ENCODE measurements around the gene FCGR1A.
"Not testable (repeated sequence)": the region's sequence is repeated elsewhere in the genome, so short reads cannot be mapped to it uniquely, and the experiment has no call there.

- TF ChIP-seq E2F1 (CRISPR knock-in tag; IDR thresholded peaks at IDR 0.05); CTCF (IDR thresholded peaks at IDR 0.05); FOXK1 (CRISPR knock-in tag; IDR thresholded peaks at IDR 0.05); FOXJ3 (CRISPR knock-in tag; IDR thresholded peaks at IDR 0.05; ENCODE audit: borderline replicate concordance); JUN (CRISPR knock-in tag; IDR thresholded peaks at IDR 0.05); ETV6 (CRISPR knock-in tag; IDR thresholded peaks at IDR 0.05); TEAD4 (CRISPR knock-in tag; IDR thresholded peaks at IDR 0.05): not testable (repeated sequence)
Measured at GRCh38 chr1:149826555-149826954, 44.1 kb downstream of the FCGR1A start.
